ENCODE data around the gene LBP. TPM values are rescaled to one million over a fixed set of nuclear protein-coding genes. Genes with fewer than 3 reads are reported as not detected.

Gene LBP
- total RNA-seq, 1 experiment from 2014 or later = 0.15 TPM

GRCh38 chr20:38420388-38421085, 74.3 kb downstream of the LBP start:
- peaks cover 40% of the 10 kb centered on the region; the same call in 1 of the 2 replicates for H4K20me1 ChIP-seq (ENCODE audit: insufficient read depth)
- peaks cover 43% of the 10 kb centered on the region for H3K79me2 ChIP-seq (ENCODE audit: insufficient read depth, low read length)

GRCh38 chr20:38421915-38422314, 75.6 kb downstream of the LBP start:
- intact Hi-C loops (cut with micrococcal nuclease) = no loop called here
- no peaks in the 10 kb centered on the region for H3K9me2 ChIP-seq (ENCODE audit: insufficient read depth)
- H3K9ac ChIP-seq (ENCODE audit: low read length) = no peak overlapping the region
- H3K4me1 ChIP-seq (ENCODE audit: control insufficient read depth in 1 of 2, insufficient read depth in 2 of 2, low read length in 2 of 2) = no peaks in the 10 kb centered on the region
- no peak for ATAC-seq
- ChIA-PET POLR2A (no interaction called here), RAD21 (ENCODE audit: low non-redundant PET in 1 of 2, low total read pairs in 2 of 2, uncharacterized antibody in 2 of 2, unreplicated experiment in 2 of 2) (no interaction called here), CTCF (no interaction called here)
- peaks cover 57% of the 10 kb centered on the region for H3K79me2 ChIP-seq (ENCODE audit: insufficient read depth, low read length)
- H2AFZ ChIP-seq (ENCODE audit: low read depth, low read length, poor library complexity, severe bottlenecking) = no peak overlapping the region
- no peak overlapping the region for H3K27ac ChIP-seq (ENCODE audit: low read depth, low read length)
- H3K4me3 ChIP-seq (replicated peaks in 1 of 2; ENCODE audit: low read depth in 1 of 2, low read length in 2 of 2) = no peak overlapping the region
- no peaks in the 10 kb centered on the region for H3K27me3 ChIP-seq (ENCODE audit: insufficient read depth, low read length)
- peaks cover 65 to 84% of the 10 kb centered on the region in 2 experiments for H3K36me3 ChIP-seq (ENCODE audit: control insufficient read depth in 1 of 2, insufficient read depth in 2 of 2, low read length in 2 of 2)
- H4K20me1 ChIP-seq (ENCODE audit: insufficient read depth) = peaks cover 50% of the 10 kb centered on the region; the same call in 1 of the 2 replicates
- H3K9me3 ChIP-seq (ENCODE audit: control insufficient read depth in 1 of 2, insufficient read depth in 1 of 2, low read depth in 1 of 2, low read length in 2 of 2) = no peaks in the 10 kb centered on the region
- no peak for TF ChIP-seq ZFX (IDR thresholded peaks at IDR 0.05)
- TF ChIP-seq EZH2 (IDR thresholded peaks at IDR 0.05) = no peak
- TF ChIP-seq SP1 (IDR thresholded peaks at IDR 0.05; ENCODE audit: low read depth) = no peak
- TF ChIP-seq JUND (IDR thresholded peaks at IDR 0.05) = no peak
- no peak for TF ChIP-seq TCF7L2 (IDR thresholded peaks at IDR 0.05; ENCODE audit: borderline replicate concordance, extremely low read depth, insufficient read depth, insufficient read length)
- TF ChIP-seq RAD21 (IDR thresholded peaks at IDR 0.05; ENCODE audit: low read depth) = no peak
- TF ChIP-seq MAX (IDR thresholded peaks at IDR 0.05) = no peak
- no peak for TF ChIP-seq SIN3A (IDR thresholded peaks at IDR 0.05; ENCODE audit: low read depth)
- TF ChIP-seq POLR2A (IDR thresholded peaks at IDR 0.05; ENCODE audit: borderline replicate concordance, extremely low read depth, insufficient read depth, insufficient read length) = no peak
- TF ChIP-seq CEBPB (IDR thresholded peaks at IDR 0.05; ENCODE audit: low read depth) = no peak
- TF ChIP-seq POLR2AphosphoS5 (IDR thresholded peaks at IDR 0.05; ENCODE audit: low read depth, low read length) = no peak
- no peak for TF ChIP-seq ATF3 (IDR thresholded peaks at IDR 0.05)
- no peak for TF ChIP-seq CBX3 (IDR thresholded peaks at IDR 0.05; ENCODE audit: low read depth)
- TF ChIP-seq FOSL1 (IDR thresholded peaks at IDR 0.05; ENCODE audit: low read depth) = no peak
- no peak overlapping the region for H3K4me2 ChIP-seq (ENCODE audit: low read length)
- no peak for DNase-seq (ENCODE audit: low read depth, low spot score)
- no TSS peak for BruUV-seq (replicated peaks)

More at GRCh38 chr20:38420388-38421085, 74.3 kb downstream of the LBP start:
- H3K4me1 ChIP-seq (ENCODE audit: control insufficient read depth in 1 of 2, insufficient read depth in 2 of 2, low read length in 2 of 2) = no peaks in the 10 kb centered on the region
- no peak overlapping the region for H3K27ac ChIP-seq (ENCODE audit: low read depth, low read length)
- ChIA-PET RAD21 (ENCODE audit: low non-redundant PET in 1 of 2, low total read pairs in 2 of 2, uncharacterized antibody in 2 of 2, unreplicated experiment in 2 of 2) (no interaction called here), CTCF (no interaction called here), POLR2A (no interaction called here)
- H3K9me2 ChIP-seq (ENCODE audit: insufficient read depth) = no peaks in the 10 kb centered on the region
- TF ChIP-seq EGR1 (IDR thresholded peaks at IDR 0.05; ENCODE audit: low read depth) (no peak), ELF1 (IDR thresholded peaks at IDR 0.05; ENCODE audit: borderline replicate concordance, low read depth) (no peak), SIN3A (IDR thresholded peaks at IDR 0.05; ENCODE audit: low read depth) (no peak), MAX (IDR thresholded peaks at IDR 0.05) (no peak)
- ATAC-seq (no peak), DNase-seq (ENCODE audit: low read depth, low spot score) (no peak)
- intact Hi-C loops (cut with micrococcal nuclease) = no loop called here
- no peak overlapping the region for H3K4me2 ChIP-seq (ENCODE audit: low read length)
- no peak overlapping the region for H3K4me3 ChIP-seq (replicated peaks in 1 of 2; ENCODE audit: low read depth in 1 of 2, low read length in 2 of 2)
- peaks cover 52 to 78% of the 10 kb centered on the region in 2 experiments for H3K36me3 ChIP-seq (ENCODE audit: control insufficient read depth in 1 of 2, insufficient read depth in 2 of 2, low read length in 2 of 2)
- H3K9ac ChIP-seq (ENCODE audit: low read length) = no peak overlapping the region
- BruUV-seq (replicated peaks) = no TSS peak
- no peaks in the 10 kb centered on the region for H3K9me3 ChIP-seq (ENCODE audit: control insufficient read depth in 1 of 2, insufficient read depth in 1 of 2, low read depth in 1 of 2, low read length in 2 of 2)
- no peaks in the 10 kb centered on the region for H3K27me3 ChIP-seq (ENCODE audit: insufficient read depth, low read length)
- H2AFZ ChIP-seq (ENCODE audit: low read depth, low read length, poor library complexity, severe bottlenecking) = no peak overlapping the region

Measured in HCT116 (cell line).